Measurements from ENCODE around the gene RASSF10.

RASSF10 gene

DNA sequence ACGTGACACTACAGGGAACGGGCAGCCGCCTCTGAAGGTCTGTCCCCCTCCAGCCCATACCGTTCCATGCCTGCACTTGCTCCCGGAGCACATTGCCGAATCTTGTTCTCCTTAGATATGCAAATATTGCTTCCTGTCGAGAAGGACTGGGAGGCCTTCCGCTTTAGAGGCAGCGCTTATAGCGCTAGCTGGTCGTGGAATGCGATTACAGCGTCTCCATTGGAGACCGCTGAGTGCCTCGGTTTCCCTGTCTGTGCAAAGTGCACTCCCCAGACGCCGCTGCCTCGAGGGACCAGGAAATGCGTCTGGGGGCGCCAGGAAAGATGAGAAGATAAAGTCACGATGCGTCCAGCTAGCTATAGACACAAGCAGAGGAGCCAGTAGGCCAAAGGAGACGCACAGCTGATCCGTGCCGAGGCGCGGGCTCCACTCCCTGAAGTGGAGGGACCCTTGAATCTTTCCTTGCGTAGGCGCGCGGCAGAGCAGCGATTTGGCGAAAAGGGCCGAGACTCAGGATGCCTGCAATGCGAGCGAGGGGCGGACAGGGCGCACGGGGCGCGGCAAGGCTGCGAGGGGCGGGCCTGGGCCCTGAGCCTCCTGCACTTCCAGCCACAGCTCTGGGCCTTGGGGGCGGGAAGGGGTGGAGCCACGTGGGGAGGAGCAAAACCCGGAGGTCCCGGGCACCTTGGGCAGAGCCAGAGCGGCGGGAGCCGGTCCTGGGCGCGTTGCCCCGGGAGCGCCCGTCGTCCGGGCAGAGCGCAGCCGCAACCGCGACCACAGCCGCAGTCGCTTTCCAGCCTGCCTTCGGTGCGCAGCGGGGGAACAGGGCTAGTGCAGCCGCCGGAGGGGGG lies at the start of gene RASSF10:
Gene RASSF10 (plus strand): TSS at position 692 of the 851 bp plus-strand sequence. CDS start 261 bp downstream, outside the sequence.
- no peak for DNase-seq (ENCODE audit: low read depth in 2 of 2)

DNA sequence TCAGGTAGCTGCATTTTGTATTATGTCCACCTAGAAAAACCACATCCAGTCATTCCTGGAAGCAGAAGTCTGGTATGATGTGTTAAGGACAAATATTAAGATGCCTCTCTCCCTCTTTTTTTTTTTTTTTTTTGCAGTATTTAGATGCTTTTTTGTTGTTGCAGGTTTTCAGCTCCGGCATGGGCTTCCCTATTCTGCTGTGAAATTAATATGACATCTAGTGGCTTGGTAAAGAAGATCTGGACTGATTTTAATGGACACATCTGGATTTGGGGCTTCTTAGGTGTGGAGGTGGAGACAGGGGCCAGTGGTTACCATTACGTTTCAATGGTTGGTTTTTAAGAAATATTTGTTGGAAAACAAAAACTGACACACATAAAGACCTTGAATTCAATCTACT lies 47.5 kb upstream of the RASSF10 start:
- no peak for DNase-seq (ENCODE audit: low read depth in 2 of 2)

DNA sequence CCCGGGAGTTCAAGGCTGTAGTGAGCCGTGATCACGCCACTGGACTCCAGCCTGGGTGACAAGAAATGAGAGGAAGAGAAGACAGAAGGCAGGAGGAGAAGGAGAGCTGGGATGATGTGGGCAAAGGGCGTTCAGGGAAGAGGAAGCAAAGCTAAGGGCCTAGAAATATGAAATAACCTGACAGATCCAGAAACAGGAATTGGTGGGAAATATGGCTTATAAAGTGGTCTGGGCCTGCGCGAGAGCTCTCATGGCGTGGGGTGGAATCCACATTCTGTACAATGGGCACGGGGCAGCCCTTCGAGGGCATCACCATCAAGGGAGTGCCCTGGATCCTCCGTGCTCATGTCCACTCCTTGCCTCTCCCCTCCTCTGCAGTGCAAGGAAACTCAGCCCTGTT lies 46.8 kb upstream of the RASSF10 start:
- DNase-seq (ENCODE audit: low read depth in 2 of 2) = no peak

DNA sequence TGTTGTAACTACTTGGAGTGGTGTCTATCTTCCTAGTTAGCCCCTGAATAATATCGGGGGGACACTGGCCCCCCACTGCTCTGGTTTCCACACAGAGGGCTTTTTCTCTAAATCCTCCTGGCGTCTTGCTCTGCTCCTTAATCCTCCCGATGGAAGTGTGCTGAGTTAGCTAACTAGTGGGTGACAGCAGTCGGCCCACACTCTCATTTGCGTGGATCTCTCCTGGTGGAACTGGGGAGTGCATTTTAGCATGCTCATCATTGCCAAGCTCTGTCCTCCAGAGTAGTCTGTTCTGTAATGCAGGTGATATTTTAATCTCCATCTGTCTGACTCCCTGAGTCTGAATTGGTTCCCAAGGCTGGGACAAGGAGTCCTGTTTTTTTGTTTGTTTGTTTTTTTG lies 46.1 kb upstream of the RASSF10 start:
- no peak for DNase-seq (ENCODE audit: low read depth in 2 of 2)

DNA sequence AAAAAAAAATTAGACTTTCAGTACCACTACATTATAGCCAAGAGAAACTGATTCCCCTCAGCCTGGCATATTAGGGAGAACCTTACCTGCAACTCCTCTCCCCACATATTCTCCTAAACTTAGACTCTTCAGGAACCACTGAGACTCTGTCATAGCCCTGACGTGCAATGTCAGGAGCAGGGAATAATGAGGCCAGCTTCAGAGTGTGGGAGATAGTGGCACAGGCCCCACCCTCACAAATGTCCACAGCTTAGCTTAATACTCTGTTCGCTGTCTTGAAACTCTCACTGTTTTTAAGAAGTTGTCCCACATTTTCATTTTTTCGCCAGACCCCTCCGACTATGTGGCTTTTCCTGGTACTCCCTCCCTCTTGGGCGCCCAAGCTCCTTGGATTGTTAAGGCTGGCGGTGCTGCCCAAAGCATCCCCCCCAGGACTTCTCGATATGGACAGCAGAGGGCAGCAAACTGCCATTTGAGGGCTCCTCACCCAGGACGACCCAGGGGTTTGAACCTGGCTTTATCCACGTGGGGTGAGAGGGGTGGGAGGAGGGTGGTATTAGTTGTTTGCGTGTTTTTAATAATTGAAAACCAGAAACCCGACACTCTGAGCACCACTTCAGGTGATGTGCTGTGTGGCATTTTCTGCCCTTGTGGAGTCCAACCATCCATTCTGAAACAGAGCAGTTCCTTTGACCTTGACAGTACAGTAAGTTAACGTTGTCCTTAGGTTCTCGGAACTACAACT lies 45.2 kb upstream of the RASSF10 start:
- DNase-seq (ENCODE audit: low read depth in 2 of 2) = peak; percentile 7 to 38

DNA sequence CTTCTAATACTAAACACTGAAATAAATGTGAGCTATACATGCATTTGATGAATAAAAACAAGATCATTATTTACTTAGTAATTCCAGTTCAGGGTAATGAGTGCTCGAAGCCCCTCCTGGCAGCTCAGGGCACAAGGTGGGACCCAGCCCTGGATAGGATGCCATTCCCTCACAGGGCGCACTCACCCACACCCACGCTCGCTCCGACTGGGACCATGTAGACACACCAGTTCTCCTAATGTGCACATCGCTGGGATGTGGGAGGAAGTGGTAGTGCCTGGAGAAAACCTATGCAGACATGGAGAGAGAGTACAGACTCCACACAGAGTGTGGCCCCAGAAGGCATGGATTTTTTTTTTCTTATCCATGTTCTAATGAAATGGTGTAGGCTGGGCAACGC lies 44.5 kb upstream of the RASSF10 start:
- DNase-seq (ENCODE audit: low read depth in 2 of 2) = no peak

DNA sequence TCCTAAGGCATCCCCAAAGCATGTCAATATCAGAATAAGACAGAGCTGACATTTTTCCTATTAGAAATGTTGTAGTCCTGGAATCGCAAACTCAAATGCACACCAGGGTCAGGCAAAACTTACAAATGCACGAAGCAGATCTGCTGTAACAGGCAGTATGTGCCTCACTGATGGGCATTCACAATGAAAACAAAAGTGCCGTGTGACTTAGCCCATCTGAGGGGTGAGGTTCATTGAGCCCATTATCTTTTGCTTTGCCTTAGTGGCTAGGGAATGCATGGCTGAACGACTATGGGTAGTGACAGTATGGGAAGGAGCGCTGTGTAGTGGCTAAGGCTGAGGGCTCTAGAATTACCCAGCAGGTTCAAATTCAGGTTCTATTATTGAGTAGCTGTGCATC lies 43.1 kb upstream of the RASSF10 start:
- DNase-seq (ENCODE audit: low read depth in 2 of 2) = no peak

DNA sequence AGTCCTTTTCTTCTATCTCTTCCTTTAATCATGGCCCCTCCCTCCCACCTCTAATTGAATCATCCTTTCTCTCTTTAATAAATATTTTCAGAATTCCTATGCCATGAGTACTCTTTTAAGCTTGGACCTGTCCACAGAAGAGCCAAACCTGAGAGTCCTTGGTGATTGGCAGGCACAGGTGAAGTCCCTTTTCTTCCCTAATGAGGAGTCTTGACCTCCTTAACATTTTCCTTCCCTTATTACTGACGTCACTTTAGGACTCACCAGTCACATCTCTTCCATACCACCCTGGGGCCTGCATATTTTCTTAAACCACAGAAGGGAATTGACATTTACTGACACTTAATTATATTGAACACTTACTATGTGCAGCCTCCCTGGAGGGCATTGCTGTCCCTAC lies 41.0 kb upstream of the RASSF10 start:
- no peak for DNase-seq (ENCODE audit: low read depth in 2 of 2)

DNA sequence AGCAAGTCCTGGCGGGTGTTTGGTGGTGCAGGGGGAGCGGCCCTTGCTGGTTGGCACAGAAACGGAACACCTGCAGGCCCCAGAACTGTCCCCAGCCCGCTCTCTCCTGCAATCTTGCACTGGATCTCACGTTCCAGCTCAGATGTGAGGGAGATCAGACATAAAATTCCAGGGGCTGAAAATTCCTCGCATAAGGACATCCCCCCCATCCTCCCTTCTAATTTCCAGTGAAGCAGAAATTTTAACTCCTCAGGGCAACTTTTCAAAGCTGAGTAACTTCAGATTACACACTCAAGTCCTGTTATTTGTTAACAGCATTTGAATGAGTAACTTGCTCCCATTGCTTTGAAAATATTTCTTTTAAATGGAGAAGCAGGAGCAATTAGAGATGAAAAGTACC lies 40.3 kb upstream of the RASSF10 start:
- DNase-seq (ENCODE audit: low read depth in 2 of 2) = no peak

DNA sequence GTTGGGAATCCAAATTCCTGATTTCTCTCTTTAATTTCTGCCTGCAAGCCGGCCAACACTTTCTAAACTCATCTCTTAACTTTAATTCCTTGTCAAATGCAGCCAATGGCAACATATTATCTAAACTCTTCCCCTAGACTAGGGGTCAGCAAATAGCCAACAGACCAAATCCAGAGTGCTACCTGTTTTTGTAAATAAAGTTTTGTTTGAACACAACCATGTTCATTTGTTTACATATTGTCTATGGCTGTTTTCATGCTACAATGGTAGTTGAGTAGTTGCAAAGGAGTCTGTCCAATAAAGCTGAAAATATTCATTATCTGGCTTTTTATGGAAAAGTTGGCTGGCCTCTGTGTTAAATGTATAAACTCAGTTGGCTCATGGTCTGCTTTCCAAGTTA lies 37.2 kb upstream of the RASSF10 start:
- no peak for DNase-seq (ENCODE audit: low read depth in 2 of 2)

DNA sequence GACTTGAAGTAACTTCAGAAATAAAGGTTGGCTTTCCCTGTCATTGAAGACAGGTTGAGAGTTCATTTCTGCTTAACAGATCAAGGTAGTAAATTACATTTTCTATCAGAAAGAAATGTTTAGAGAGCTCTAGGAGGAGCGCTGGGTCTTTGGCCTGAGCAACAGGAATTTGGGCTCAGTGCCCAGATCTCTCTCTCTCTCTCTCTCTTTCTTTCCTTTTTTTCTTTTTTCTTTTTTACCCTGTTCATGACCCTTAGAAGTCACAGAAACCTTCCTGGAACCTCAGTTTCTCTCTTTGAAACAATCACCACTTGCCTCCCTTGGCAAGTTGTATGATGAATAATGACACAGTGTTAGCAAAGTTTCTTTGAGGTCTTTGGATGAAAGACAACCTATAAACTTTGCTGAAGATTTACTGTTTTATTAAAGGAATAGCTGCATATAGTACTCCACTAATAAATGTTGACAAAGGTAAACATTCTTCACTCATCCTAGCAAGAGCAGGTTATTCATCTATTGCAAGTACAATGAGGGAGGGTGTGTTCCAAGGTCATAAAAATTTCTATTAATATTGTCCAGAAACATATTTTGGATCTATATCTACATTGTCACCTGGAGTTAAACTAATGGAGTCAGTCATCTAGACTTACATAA lies 35.5 kb upstream of the RASSF10 start:
- no peak for DNase-seq (ENCODE audit: low read depth in 2 of 2)

DNA sequence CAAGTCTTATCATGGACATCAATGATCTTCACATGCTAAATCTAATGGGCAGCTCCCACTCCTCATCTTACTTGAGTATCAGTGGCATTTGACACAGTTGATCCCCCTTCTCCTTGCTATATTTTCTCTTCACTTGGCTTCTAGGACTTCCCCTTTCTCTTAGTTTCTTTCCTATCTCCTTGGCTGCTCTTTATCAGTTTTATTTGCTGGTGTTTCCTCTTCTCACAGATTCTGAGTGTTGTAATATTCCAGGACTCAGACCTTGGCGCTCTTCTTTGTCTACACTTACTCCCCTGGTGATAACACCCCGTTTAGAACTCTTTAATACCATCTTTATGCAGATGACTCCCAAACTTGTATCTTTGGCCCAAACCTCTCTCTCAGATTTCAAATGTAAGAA lies 33.9 kb upstream of the RASSF10 start:
- no peak for DNase-seq (ENCODE audit: low read depth in 2 of 2)

DNA sequence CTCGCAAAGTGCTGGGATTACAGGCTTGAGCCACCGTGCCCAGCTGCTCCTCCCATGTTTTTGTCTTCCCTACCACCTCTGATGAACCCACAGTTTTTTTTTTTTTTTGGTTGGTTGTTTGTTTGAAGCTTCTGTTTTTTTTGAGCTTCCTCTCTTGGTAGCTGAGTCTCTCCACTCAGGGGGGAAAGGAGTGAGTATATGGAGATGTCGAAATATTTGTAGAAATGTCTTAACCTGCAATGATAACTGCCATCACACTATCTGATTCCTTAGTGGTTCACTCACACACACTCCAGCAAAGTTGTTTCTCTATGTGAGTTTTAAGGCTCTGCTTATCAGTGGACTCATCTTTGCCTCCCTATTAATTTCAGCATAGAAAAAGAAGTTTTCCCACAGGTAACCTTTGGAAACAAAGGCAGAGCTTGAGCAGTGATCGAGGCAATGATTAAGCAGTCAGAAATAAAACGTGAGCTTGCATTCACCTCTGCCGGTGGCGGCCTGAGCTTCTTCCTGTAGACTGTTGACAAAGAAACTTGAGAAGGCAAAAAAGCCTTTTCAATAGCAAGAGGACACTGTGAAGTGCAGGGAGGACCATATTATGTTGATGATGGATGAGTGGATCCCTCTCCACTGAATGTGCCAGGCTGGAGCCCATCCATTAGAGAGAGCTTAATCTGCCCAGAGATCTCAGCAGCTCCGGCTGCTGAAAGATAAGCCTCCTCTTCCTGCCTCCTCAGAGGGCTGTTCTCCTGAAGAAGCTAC lies 29.0 kb upstream of the RASSF10 start:
- no peak for DNase-seq (ENCODE audit: low read depth in 2 of 2)

DNA sequence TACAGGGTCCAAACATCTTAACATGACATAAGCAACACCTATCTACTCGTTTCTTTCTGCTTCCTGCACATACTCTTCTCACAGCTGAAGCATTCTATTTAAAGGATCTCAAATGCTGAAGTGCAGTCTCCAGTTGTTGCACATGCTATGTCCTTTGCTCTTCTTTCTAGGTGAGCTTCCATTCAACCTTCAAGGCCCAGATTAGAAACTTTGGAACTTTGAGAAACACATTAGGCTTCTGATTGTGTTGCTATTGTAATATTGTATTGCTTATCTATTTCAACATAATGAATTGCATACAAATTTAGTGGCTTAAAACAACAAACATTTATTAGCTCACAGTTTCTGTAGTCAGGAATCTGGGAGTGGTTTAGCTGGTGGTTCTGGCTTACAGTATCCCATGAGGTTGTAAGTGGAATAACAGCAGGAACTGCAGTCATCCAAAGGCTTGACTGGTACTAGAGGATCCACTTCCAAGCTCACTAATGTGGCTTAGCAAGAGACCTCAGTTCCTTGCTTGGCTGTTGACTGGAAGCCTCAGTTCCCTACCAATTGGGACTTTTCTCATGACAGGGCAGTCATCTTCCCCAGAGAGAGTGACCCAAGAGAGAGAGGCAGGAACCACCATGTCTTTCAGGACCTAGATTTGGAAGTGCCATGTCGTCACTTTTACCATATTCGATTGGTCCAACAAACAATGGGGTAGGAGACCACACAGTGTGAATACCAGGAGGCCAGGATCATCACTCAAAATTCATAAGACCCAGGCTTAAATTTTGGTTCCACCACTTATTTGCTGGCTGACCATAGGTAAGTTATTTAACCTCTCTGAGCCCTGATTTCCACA lies 27.2 kb upstream of the RASSF10 start:
- no peak for DNase-seq (ENCODE audit: low read depth in 2 of 2)

DNA sequence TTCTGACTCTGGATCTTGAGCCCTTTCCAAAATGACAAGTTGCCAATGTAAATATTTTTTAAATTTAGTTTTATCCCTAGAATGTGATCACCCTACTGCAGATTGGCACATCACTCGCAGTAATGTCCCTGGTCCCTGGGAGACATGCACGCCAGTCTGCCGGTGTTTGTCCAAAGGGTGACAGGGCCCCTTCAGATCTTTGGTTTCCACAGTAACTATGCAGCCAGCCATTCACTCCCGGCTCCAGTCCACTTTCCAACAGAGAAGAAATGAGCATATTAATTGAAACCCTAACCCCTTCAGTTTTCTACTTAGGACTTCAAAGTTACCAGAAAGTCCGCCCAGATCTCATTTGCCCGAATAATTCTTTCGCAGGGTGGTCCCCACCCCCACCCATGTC lies 25.8 kb upstream of the RASSF10 start:
- no peak for DNase-seq (ENCODE audit: low read depth in 2 of 2)

DNA sequence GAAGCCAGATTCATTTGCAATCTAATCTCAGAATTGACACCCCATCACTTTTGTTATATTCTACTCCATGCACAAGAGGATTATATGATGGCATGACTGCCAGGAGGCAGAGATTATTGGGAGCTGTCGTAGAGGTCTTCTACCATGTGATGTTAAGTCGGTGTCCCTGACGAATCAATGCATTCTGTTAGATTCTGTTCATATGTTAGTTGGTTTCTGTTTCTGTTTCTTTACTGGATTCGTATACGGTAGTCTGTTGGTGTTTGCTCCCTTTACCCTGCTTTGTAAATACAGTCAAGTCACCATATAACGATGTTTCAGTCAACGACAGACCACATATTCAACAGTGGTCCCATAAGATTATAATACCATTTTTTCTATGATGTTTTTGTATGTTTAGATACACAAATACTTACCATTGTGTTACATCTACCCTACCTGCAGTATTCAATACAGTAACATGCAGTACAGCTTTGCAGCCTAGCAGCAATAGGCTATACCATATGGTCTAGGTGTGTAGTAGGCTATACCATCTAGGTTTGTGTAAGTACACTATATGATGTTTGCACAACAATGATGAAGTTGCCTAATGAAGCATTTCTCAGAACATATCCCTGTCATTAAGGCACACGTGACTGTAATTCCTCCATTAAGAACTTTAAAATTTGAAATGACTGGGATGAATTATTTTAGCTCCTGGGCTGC lies 22.8 kb upstream of the RASSF10 start:
- DNase-seq (ENCODE audit: low read depth in 2 of 2) = no peak

DNA sequence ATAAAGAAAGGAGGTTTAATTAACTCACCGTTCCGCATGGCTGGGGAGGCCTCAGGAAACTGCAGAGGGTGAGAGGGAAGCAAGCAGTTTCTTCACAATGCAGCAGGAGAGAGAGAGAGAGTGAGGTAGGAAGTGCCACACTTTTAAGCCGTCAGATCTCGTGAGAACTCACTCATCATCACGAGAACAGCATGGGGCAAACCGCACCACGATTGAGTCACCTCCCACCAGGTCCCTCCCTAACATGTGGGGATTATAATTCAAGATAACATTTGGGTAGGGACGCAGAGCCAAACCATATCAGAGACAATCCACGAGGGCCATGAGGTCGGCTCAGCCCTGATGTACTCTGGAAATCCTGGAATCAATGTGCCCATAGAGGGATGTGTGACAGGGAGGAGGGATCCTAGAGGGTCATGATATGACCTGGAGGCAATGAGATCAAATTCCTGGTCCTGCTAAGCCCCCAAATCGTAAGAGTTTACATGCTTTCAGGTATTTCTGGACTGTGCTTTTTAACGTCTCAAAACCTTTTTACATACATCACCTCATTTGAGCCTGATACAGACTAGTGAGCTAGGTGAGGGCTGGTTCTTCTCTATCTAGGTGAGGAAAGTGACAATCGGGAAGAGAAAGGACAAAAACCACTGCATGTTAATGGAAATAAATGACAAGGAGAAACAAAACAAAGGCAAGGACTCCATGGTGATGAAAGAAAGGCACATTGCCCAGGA lies 19.5 kb upstream of the RASSF10 start:
- no peak for DNase-seq (ENCODE audit: low read depth in 2 of 2)

DNA sequence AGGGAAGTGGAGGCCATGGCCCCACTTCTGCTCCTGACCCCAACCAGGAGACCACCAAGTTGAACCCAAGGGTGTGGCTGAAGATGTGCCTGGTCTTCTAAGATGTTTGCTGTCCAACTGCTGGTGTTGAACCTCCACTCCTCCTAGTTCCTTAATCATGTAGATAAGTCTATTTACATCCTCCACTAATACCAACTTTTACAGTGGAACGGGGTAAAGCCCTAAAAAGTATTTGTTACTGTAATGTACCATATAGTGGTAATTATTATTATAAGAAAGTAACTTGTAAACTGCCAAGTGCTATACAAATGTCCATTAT lies 19.0 kb upstream of the RASSF10 start:
- DNase-seq (ENCODE audit: low read depth in 2 of 2) = no peak

DNA sequence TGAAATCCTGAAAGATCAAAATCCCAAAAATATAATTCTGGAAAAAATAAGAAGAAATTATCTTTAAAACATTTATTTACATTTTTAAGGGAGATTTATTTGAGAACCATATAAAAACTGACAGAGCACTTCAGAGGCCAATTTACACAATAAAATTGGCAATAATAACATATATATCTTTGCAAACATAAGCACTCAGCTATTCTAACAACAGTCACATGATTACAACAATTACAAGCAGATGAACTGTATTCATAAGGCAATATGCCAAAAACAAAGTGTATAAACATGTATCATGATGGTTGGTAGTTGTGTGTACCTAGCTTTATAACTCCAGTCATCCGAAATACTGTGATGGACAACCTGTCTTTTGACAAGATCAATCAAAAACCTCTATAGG lies 17.7 kb upstream of the RASSF10 start:
- DNase-seq (ENCODE audit: low read depth in 2 of 2) = no peak

DNA sequence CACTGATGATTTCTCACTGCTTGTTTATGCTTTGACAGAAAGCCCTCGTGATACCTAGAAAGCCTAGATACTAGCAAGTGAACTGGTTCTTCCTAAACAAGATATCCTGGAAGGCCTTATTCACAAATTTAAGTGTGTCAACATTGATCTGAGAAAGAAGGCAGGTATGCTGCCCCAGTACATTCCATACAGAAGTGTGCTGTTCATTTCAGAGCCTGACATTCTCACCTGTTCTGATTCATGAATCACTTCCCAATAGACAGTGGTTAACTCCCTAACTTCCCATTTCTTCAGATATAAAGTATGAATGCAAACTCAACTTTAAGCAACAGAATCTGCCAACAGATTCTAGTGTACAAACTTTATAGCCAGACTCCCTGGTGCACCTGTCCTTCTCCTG lies 15.5 kb upstream of the RASSF10 start:
- no peak for DNase-seq (ENCODE audit: low read depth in 2 of 2)
